Measurements from ENCODE around the gene PLEKHA7.

Gene PLEKHA7

GRCh38 chr11:16738947-16739815 lies 275.0 kb downstream of the PLEKHA7 start:
- DNase-seq (ENCODE audit: low spot score): no peak
- in situ Hi-C loops (cut with MboI; ENCODE audit: low pct_unique_long_range_greater_than_20kb, low sequenced_read_pairs, unreplicated experiment): no loop called here
- TF ChIP-seq CTCF (IDR thresholded peaks at IDR 0.05; ENCODE audit: extremely low read depth, insufficient read depth, missing control alignments): no peak

GRCh38 chr11:16738193-16738946 lies 275.8 kb downstream of the PLEKHA7 start, which contains the start of gene C11orf58:
Gene C11orf58 (plus strand): TSS chr11:16738647. CDS start chr11:16738779, 132 bp downstream.
- in situ Hi-C loops (cut with MboI; ENCODE audit: low pct_unique_long_range_greater_than_20kb, low sequenced_read_pairs, unreplicated experiment): no loop called here
- no peak for TF ChIP-seq CTCF (IDR thresholded peaks at IDR 0.05; ENCODE audit: extremely low read depth, insufficient read depth, missing control alignments)
- peak; percentile 85 for DNase-seq (ENCODE audit: low spot score)

GRCh38 chr11:16737818-16738192 lies 276.4 kb downstream of the PLEKHA7 start:
- in situ Hi-C loops (cut with MboI; ENCODE audit: low pct_unique_long_range_greater_than_20kb, low sequenced_read_pairs, unreplicated experiment): no loop called here
- DNase-seq (ENCODE audit: low spot score): no peak
- no peak for TF ChIP-seq CTCF (IDR thresholded peaks at IDR 0.05; ENCODE audit: extremely low read depth, insufficient read depth, missing control alignments)
